DMS114 treated with DMSO at 0.1 percent for 48 hours (cell line): Measurements from ENCODE around the gene LINC00237.

ENCODE experiments used
- DNase-seq: peaks from one replicate; lab custom pipeline; 2025; ENCODE audit not compliant: unreplicated experiment; lab: John Stamatoyannopoulos, UW

Gene LINC00237

DNA sequence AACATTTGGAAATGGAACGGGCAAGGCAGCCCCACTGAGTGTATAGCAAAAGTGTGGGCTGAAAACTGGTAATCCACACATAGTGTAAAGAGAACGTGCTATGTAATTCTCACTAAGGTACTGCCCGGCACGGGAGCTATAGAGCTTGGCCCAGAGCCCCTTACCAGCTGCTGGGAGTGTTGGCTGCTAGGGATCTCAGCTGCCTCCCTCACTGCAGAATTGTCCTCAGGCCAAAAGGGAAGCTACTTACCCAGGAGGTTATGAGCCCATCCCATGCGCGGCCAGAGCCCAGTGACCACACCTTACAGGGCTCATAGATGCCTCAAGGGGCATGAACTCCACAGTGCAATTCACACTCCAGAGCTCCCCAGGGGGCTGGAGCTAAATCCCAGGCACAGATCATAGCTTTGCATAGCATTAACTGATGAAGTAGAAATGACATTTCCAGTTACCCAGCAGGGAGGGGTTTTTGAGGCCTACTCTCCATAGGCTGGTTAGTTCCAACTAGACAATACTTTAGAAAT, 56.8 kb downstream of the LINC00237 start:
- DNase-seq: no peak

DNA sequence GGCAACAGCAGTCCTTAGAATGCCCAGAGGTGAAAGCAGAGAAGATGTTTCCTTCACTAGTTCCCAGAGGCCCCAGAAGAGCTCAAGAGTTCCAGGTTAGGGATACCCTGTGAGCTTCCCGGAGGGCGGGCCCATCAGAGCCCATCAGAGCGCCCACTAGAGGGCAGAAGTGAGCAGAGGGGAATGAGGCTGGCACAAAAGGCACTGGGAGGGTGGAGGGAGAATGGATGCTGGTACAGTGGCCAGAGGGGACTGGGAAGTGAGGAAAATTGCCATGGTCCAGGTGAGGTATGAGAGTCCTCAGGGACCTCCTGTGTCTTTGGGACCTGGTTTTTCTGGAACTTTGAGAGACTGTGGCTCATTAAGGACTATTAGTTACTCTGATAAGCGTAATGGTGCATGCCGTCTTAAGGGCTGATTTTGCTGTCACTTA, 57.3 kb downstream of the LINC00237 start:
- no peak for DNase-seq

DNA sequence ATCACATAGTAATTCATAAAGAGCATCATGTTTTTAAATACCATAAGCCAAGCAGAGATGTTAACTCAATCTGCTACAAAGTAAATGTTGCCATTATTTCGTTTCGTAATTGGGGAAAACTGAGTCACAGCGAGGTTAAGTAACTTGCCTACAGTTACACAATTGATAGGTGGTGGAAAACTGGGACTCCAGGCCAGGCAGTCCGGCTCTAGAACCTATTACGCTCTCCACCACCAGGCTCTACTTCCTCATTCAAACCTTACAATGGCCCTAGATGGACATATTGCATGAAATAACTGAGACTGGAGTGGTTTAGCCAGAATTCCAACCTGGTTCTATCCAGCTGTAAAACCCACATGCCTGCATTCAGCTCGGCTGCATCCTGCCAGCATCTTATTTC, 58.2 kb downstream of the LINC00237 start:
- no peak for DNase-seq

DNA sequence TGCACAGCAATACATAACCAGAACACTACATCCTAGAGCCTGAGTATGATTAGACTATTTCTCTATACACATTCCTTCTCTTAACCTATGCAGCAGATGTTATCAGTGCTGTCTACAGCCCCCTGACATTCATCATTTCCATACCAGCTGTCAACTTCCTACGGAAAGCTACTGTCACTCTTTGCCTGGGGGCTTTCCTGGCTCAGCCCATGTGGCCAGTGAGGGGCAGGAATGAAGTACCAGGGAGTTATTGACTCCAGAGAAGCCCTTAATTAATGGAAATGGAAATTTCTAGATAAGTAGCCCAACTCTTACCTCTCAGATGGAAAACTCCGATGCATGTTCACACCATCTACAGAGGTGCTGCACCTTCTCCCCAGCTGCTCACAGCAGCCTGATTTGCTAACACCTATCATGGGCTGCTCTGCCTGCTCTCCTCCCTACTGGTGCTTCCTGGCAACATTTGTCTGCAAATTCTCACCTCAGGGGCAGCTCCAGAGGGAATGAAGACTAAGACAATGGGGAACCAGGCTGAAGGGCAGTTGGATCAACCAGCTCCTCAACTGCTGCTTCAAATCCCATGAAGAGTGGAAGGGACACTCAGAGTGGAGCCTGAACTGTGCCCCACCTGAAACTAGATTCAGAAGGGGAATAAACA, 59.6 kb downstream of the LINC00237 start:
- DNase-seq: no peak
